NCI-H510A treated with DMSO at 0.1 percent for 48 hours (cell line): ENCODE results near the gene CTDP1.

ENCODE experiments used
- DNase-seq: peaks from one replicate; lab custom pipeline; 2025; lab: John Stamatoyannopoulos, UW

CTDP1 gene

DNA sequence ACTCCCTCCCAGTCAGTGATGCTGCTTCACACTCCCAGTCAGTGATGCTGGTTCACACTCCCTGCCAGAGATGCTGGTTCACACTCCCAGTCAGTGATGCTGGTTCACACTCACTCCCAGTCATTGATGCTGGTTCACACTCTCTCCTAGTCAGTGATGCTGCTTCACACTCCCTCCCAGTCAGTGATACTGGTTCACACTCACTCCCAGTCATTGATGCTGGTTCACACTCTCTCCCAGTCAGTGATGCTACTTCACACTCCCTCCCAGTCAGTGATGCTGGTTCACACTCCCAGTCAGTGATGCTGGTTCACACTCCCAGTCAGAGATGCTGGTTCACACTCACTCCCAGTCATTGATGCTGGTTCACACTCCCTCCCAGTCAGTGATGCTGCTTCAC is 83.8 kb downstream of the CTDP1 start:
- no peak for DNase-seq

DNA sequence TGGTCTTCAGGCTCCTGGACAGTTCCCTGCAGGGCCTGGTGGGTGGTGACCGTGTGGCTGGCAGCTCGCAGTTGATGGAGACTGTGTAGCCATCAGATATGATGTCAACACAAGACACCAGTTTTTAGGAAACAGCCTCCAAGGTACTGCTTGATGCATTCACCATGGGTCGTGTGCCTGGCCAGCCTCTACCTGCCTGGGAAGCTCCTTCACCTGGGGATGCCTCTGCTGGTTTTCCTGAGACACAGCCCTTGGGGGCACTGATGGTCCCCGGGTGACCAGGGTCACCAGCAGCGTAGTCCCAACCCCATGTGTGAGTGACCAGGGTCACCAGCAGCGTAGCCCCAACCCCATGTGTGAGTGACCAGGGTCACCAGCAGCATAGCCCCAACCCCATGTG is 84.5 kb downstream of the CTDP1 start:
- DNase-seq: no peak

- DNase-seq: no peak
These were observed 86.1 kb downstream of the CTDP1 start for GRCh38 chr18:79765491-79766245.

DNA sequence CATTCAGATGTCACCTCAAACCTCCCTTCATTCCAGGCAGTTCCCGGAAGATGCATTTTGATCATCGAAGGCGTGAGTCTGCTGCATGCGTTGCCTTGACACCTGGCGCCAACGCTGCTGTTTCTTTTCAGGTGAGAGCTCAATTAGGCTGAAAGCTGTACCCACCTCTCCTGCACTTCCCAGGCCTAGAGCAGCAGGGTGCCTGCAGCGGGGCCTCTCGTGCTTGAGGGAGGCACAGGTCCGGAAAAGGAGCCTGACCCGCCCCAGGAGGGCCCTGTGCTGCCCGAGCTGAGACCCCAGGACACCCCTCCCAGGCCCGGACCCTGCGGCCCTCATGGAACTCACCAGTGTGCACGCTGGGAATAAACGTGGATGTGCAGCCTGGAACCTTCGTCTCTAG is 86.7 kb downstream of the CTDP1 start:
- DNase-seq: no peak

DNA sequence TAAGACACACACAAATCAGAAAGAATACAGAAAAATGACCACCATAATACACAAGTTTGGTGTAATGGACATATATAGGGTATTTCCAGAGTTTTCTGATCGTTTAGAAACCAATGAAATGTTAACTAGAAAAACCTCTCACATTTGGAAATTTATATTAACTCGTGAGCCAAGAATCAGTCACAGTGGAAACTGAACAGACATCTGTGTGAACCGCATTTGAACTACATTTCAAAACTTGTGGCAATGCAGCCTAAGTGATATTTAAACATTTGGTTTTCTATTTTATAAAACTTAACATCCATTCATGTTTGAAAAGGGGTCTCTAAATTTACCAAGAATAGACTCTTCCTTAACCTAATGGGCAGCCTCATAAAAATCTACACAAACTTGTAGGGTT is 89.1 kb downstream of the CTDP1 start:
- no peak for DNase-seq

GRCh38 chr18:79769698-79770500 is 90.3 kb downstream of the CTDP1 start:
- no peak for DNase-seq

DNA sequence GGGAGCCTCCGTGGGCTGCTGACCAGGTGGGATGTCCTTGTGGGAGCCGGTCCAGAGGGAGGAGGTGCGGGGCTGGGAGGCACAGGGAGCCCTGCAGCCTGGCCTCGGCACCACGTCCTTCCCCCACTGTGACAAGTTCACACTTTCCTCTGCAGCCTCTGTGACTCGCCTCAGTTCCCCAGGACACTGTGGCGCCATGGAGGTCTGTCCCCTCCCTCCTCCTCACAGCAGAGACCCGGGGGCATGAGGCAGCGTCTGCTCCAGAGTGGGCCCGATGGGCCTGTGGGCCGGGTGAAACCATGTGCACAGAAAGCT is 90.9 kb downstream of the CTDP1 start:
- no peak for DNase-seq

GRCh38 chr18:79770826-79771225 is 91.2 kb downstream of the CTDP1 start:
- DNase-seq: no peak

DNA sequence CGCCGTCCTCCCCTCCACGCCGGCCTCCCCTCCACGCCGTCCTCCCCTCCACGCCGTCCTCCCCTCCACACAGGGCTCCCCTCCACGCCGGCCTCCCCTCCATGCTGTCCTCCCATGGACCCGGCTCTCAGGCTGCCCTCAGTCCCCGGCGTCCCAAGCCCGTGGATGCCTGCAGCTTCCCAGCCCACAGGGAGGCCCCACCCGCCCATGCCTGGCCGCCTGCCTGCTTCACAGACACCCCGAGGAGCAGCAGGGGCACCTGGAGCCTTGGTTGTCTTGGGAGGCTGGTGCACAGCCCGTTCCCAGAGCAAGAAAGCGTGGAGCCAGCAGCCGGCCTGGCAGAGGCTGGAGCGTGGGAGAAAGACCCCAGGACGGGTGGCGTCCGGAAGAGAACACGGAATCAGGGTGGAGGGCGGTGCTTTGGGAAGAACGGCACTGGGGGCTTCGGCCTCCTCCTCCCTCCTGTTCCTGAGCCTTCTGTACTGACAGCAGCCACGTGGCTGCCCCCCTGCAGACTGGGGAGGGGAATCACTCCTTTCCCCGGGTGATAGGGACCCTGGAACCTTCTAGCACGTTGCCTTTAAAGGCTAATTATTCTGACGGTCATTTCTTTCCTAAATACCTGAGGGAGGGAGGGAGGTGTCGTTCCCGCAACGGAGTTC is 92.0 kb downstream of the CTDP1 start:
- no peak for DNase-seq

DNA sequence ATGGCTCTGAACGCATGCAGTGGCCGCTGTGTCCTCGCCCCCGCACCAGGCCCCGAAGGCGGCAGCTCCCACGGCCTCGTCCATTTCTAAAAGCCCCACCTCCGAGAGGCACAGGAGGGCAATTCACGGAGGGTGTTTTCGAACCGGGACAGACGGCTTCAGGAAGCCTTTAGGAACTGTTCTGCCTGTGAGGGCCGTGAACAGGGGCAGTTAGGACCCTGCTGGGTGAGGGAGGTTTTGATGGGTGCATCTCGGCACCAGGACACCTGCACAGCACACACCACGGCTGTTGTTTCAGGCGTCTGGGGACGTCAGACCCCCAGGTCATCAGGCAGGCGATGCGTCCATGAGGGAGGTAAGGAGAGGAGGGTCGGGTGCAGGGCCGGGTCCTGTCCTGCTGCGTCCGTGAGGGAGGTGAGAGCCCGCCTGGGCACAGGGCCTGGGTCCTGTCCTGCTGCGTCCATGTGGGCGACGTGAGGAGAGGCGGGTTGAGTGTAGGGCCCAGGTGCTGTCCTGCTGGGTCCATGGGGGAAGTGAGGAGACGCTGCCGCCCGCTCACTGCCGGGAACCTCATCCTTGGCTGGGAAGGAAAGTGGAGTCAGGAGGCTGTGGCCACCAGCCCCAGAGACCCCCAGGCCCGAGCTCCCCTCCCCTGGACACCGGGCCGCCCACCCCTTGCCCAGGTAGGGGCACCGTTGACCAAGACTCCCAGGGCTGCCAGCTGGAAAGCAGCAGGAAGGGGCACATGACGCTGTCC is 92.7 kb downstream of the CTDP1 start:
- DNase-seq: no peak

- DNase-seq: no peak
These were observed 93.5 kb downstream of the CTDP1 start for GRCh38 chr18:79772865-79773696.

- no peak for DNase-seq
These were observed 94.5 kb downstream of the CTDP1 start for GRCh38 chr18:79774111-79774510.

DNA sequence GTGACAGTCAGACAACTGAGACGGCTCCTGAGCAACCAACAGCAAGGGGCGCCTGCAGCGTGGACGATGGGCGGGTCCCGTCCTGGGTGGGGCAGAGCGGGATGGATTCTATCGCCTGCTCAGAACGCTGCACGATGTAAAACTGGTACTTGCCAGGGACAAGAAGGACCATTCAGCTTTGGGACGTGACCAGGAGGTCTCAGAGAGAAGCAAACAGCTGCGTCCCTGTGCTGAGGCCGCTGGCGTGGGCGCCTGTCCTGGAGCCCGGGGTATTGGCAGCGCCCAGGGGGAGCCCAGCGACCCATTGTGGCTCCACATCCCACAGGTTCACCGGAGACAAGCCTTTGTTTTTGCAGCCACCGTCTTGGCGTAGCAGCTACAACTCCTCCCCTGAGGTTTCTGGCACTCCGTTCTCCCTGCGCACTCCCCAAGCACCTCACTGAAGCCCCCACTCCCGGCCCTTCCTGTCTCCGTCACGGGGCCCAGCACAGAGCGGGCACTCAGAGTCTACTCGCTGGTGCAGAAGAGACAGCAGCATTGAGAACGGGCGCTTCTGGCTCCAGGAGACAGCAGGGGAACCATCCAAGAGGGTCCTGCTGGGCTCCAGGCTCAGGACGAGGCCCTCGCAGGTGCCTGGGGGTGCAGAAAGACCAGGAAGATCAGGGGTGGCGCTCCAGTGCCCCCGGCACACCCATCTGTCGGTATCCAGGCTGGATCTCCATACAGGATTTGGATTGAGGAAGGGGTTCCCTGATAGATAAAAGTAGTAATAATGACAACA is 96.0 kb downstream of the CTDP1 start:
- no peak for DNase-seq

GRCh38 chr18:79776674-79777073 is 97.1 kb downstream of the CTDP1 start:
- DNase-seq: no peak

DNA sequence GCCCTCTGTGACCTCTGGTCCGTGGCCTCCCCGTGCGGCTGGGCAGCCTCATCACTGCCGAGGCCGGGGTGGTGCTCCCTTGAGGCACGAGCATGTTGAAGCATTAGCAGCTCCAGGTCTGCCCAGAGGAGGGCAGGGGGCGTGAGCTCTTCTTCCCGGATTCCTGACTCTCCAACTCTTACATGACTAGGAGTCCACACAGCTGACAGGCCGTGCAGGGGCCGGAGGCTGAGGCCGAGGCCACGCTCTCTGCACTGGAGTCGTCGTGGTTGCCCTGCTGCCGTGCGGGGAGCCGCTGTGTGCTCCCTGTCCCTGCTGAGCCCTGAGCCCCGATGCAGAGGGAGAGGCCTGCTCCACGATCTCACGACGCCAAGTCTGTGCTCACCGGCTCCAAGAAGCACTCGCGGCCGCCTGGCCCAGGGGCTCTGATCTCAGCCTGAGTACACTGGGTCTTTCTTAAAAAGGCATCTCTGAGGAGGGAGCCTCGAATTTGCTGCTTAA is 98.7 kb downstream of the CTDP1 start:
- no peak for DNase-seq

DNA sequence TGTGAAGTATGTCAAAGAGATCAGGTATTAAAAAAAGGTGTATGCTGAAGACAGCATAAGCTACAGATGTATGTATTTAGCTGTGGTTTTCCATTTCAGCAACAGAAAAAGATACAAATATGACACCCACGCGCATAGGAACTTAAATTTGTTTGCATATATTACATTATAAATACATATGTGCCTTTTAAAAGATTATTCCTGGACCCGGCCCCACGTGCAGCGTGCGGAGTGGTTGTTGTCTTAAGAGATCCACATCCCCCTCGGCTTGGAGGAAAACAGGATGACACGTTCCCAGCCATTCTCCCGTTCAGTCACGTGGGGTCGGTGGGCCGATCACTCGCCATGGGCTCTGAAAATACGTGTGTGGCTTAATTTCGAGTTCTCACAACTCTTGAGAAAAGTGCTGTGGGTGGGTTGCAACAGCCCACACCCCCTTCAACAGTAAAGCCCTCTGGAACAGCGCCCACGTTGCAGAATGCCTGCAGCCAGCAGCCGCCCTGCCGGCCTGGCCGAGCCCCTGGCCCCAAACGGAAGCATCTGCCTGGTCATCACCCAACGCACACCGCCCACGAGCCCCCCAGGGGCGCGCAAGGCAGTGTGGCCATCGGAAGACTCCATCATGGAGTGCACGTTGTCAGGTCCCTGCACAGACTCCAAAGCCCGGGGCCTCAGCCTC is 99.6 kb downstream of the CTDP1 start:
- no peak for DNase-seq

DNA sequence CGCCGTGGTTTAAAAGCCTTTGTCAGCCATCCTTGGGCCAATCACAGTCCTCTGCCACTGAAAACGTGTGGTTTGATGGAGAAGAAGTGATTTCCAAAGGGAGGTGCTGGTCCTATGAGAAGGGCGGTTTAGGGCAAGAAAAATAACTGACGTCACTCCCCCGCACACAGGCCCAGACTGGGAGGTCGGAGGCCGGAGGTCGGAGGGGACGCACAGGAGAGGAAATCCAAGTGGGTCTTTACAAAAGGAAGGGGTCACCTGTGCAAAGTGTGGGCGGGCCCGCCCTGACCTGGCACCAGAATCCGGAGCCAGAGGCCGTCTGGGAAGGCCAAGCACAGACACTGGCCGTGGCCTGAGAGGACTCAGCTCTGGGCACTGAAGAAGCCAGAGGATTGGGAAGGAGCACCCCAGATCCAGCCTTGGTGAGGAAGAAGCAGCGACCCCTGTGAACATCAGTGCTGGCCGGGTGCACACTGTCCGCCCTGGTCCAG is 100.1 kb downstream of the CTDP1 start:
- no peak for DNase-seq

- no peak for DNase-seq
These were observed 100.9 kb downstream of the CTDP1 start for GRCh38 chr18:79780547-79780946.

GRCh38 chr18:79781331-79781941 is 101.8 kb downstream of the CTDP1 start:
- DNase-seq: no peak
